ENCODE measurements around the gene TUG1. TPM values are rescaled to one million over a fixed set of nuclear protein-coding genes. Genes with fewer than 3 reads are reported as not detected.

TUG1 gene
- 47.4 and 73.0 TPM in 2 replicates for total RNA-seq (2014; rRNA removed; shearing (Covaris generic))

DNA sequence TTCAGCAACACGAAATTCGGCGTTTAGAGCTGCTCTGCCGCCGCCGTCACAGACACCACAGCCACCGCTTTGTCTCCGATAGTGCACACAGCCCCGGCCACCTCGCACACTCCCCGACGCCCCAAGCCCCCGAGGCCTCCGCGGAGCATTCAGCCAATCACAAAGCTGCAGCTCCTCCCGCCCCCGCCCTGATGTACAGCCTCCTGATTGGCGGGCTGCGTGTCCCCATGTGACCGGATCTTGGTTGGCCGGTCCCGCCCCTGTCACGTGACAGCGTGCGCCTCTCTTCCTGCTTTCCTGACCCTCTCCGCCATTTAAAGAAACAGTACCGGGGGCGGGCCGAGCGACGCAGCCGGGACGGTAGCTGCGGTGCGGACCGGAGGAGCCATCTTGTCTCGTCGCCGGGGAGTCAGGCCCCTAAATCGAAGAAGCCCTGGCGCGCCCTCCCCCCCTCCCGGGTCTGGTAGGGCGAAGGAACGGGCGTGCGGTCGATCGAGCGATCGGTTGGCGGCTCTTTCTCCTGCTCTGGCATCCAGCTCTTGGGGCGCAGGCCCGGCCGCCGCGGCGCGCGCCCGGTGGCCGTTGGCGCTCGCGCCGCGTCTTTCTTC is at the start of gene TUG1:
TUG1 (plus strand) TSS at position 342 of the 608 bp plus-strand sequence.
- H3K9me3 ChIP-seq (replicated peaks) = no peaks in the 10 kb centered on the region

DNA sequence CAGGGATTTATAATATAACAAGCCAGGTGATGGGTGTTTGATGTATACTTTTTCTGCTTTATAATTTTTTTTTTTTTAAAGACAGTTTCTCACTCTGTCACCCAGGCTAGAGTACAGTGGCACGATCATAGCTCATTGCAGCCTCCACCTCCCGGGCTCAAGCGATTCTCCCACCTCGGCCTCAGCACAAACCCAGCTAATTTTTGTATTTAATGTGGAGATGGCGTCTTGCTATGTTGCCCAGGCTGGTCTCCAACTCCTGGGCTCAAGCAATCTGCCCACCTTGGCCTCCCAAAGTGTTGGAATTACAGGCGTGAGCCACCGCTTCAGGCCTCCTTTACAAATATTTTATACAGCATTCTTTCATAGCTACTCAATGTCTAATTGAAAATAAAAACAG is 49.1 kb upstream of the TUG1 start:
- no peak for DNase-seq (ENCODE audit: low read depth in 1 of 2, low spot score in 2 of 2)
- Histone ChIP-seq H3K9me3 (replicated peaks) (no peaks in the 10 kb centered on the region), H3K27ac (no peak overlapping the region), H3K36me3 (no peaks in the 10 kb centered on the region), H3K27me3 (replicated peaks) (peaks cover 10% of the 10 kb centered on the region; the same call in 1 of the 2 replicates), H3K4me3 (no peak overlapping the region), H3K4me1 (replicated peaks) (no peaks in the 10 kb centered on the region)

More for the DNA sequence above, at the start of gene TUG1:
- H3K4me1 ChIP-seq (replicated peaks) = peaks cover 35% of the 10 kb centered on the region
- DNase-seq (ENCODE audit: low read depth in 1 of 2, low spot score in 2 of 2) = peak; percentile 98
- H3K4me3 ChIP-seq = peak within 1 kb of the TSS; percentile 84
- H3K27ac ChIP-seq = peak within 1 kb of the TSS; percentile 93
- H3K27me3 ChIP-seq (replicated peaks) = no peaks in the 10 kb centered on the region
- H3K36me3 ChIP-seq = peaks cover 80% of the 10 kb centered on the region

DNA sequence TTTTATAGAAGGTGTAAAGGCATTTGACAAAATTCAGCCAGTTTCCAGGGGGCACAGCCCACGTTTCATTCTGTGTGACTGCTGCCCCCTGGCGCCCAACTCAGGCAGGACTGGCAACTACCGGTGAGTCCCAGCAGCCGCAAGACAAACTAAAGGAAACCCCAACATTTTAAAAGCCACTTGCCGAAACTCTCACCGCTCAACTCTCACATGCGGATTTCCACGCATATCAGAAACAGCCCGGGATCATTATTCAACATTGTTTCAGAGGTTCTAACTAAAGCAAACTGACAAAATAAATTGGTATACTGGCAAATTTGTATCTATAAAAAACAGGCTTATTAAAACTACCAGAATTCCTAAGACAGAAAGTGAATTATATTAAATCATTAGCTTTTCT is 48.7 kb upstream of the TUG1 start:
- Histone ChIP-seq H3K27me3 (replicated peaks) (peaks cover 10% of the 10 kb centered on the region; the same call in 1 of the 2 replicates), H3K4me1 (replicated peaks) (no peaks in the 10 kb centered on the region), H3K27ac (no peak overlapping the region), H3K9me3 (replicated peaks) (no peaks in the 10 kb centered on the region), H3K36me3 (peaks cover 2% of the 10 kb centered on the region), H3K4me3 (no peak overlapping the region)
- peak; percentile 41 to 76 for DNase-seq (ENCODE audit: low read depth in 1 of 2, low spot score in 2 of 2)

DNA sequence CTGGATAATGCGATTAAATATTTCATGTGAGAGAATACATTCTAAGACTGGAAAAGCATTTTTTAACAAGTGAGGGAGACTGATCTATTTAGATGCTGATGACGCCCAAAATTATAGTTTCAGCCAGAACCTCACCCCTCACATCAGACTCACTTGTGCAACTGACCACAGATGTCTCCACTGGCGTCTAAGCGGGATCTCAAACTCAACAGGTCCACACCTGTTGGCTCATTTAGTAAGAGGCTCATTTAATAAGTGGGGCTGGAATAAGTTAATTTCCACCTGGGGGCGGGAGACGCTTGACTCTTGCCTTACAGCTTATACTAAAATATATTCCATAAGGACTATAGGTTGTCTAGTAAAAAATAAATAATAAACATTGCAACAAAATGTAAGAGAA is 48.0 kb upstream of the TUG1 start:
- H3K27me3 ChIP-seq (replicated peaks) = peaks cover 10% of the 10 kb centered on the region; the same call in 1 of the 2 replicates
- H3K27ac ChIP-seq = no peak overlapping the region
- DNase-seq (ENCODE audit: low read depth in 1 of 2, low spot score in 2 of 2) = no peak
- H3K4me3 ChIP-seq = no peak overlapping the region
- no peaks in the 10 kb centered on the region for H3K4me1 ChIP-seq (replicated peaks)
- H3K9me3 ChIP-seq (replicated peaks) = no peaks in the 10 kb centered on the region
- H3K36me3 ChIP-seq = peaks cover 9% of the 10 kb centered on the region

DNA sequence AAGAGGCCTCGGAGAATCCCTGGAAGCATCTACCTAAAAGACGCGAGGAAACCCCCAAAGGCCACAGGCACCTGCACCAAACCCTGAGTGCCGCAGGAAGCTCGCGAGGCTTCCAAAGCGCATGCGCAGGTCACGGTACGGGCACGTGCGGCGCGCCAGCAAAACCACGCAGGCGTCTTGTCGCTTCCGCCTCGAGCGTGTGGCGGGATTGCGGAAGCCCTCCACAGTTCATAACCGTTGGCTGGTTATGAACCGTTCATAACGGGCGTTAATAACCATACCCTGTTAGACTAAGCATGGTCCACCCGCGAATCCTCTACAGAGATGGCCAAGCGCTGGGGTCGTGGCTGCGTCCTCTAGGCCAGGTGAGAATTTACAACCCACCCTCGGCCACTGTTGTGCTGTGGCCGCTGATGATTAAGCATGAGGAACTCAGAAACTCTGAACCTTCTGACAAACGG is 46.9 kb upstream of the TUG1 start:
- H3K27ac ChIP-seq = no peak overlapping the region
- peaks cover 10% of the 10 kb centered on the region; the same call in 1 of the 2 replicates for H3K27me3 ChIP-seq (replicated peaks)
- no peak overlapping the region for H3K4me3 ChIP-seq
- no peaks in the 10 kb centered on the region for H3K9me3 ChIP-seq (replicated peaks)
- H3K36me3 ChIP-seq = peaks cover 17% of the 10 kb centered on the region
- no peaks in the 10 kb centered on the region for H3K4me1 ChIP-seq (replicated peaks)
- no peak for DNase-seq (ENCODE audit: low read depth in 1 of 2, low spot score in 2 of 2)

DNA sequence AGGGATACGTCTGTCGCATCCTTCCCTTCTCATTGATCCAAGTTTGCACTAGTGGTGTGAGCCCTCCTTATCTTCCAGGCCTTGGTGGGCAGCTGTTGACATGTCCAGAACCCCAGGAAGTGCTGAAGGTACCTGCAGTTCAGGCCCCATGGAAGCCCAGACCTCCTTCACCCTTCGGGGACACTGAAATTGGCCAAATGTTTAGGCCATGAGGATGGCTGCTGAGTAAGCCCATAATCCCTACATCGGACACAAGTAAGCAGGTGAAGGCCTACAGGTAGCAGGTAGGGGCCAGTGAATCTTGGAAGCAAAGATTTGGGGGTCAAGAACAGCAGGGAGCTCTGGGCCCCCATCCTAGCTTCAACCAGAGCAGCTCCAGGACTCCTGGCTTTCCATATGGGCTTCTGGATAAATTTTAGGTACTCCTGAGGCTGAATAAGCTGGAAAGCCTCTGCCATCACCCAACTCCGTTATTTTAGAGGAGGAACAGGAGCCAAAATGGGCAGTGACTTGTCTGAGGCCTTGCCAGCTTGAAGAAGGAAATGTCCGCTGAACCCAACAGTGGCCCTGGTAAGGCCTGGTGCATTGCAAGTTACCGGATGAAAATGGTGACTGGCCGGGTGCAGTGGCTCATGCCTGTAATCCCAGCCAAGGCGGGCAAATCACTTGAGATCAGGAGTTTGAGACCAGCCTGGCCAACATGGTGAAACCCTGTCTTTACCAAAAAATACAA is 45.7 kb upstream of the TUG1 start:
- DNase-seq (ENCODE audit: low read depth in 1 of 2, low spot score in 2 of 2) = peak in 1 of 2 experiments; percentile 22
- no peak overlapping the region for H3K4me3 ChIP-seq
- H3K36me3 ChIP-seq = peaks cover 28% of the 10 kb centered on the region
- H3K27me3 ChIP-seq (replicated peaks) = peaks cover 10% of the 10 kb centered on the region; the same call in 1 of the 2 replicates
- no peaks in the 10 kb centered on the region for H3K9me3 ChIP-seq (replicated peaks)
- H3K27ac ChIP-seq = no peak overlapping the region
- no peaks in the 10 kb centered on the region for H3K4me1 ChIP-seq (replicated peaks)

DNA sequence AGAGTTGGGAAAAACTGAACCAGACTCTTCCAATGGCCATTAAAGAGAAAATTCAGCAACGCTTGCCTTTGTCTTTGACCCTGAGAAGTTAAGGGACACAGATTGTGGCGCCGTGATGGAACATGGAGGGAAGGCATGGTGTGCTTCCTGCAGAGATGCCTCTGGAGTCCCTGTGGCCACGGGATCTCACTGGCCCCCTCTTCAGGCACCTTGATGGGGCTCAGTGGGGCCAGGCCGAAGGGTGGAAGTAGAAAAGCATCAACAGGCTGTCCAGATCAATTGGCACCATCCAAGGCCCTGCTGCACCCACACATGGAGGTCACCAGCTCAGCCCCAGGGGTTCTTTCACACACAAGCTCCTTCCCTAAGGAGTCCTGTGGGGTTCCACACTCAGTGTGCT is 43.4 kb upstream of the TUG1 start:
- Histone ChIP-seq H3K4me1 (replicated peaks) (no peaks in the 10 kb centered on the region), H3K9me3 (replicated peaks) (no peaks in the 10 kb centered on the region), H3K27me3 (replicated peaks) (peaks cover 8% of the 10 kb centered on the region; the same call in 1 of the 2 replicates), H3K27ac (no peak overlapping the region), H3K4me3 (no peak overlapping the region), H3K36me3 (peaks cover 48% of the 10 kb centered on the region)
- DNase-seq (ENCODE audit: low read depth in 1 of 2, low spot score in 2 of 2) = no peak

DNA sequence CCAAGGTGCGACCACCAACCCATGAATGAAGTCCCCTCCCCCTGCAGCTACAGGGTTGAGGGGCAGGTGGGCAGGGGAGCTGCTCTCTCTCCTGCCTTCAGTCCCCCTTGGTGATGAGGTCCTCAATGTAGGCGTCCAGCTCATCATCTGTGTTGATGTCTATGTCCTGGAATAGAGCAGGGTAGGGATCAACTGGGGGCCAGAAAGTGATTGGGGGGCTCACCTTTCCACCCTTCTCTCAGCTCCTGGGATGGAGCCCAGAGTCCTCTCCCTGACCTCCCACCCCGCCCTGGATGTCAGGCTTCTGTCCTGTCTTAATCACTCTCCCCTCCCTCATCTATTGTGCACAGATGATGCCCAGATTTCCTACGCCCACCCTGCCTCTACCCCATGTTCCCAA is 42.4 kb upstream of the TUG1 start:
- no peaks in the 10 kb centered on the region for H3K9me3 ChIP-seq (replicated peaks)
- no peak for DNase-seq (ENCODE audit: low read depth in 1 of 2, low spot score in 2 of 2)
- H3K27ac ChIP-seq = no peak overlapping the region
- H3K36me3 ChIP-seq = peaks cover 57% of the 10 kb centered on the region
- H3K4me1 ChIP-seq (replicated peaks) = no peaks in the 10 kb centered on the region
- H3K4me3 ChIP-seq = no peak overlapping the region
- H3K27me3 ChIP-seq (replicated peaks) = no peaks in the 10 kb centered on the region; the same call in 1 of the 2 replicates

DNA sequence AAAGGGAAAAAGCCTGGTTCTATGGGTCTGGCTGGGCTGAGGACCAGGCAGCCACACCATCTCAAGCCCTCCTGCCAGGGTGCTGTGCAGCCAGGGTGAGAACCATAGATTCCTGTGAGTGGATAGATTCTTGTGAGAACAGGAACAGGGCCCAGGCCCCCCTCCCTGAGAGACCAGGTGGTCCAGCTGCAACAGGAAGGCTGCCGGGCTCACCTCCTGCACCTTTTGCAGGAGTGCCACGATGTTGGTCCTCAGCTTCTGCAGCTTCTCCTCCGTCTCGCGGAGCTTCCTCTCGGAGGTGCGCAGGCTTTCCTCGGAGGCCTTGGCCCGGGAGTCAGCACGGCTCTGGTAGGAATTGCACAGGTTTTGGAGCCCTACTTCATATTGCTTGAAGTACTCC is 41.3 kb upstream of the TUG1 start:
- no peaks in the 10 kb centered on the region for H3K9me3 ChIP-seq (replicated peaks)
- no peaks in the 10 kb centered on the region for H3K4me1 ChIP-seq (replicated peaks)
- H3K4me3 ChIP-seq = no peak overlapping the region
- H3K27ac ChIP-seq = no peak overlapping the region
- H3K27me3 ChIP-seq (replicated peaks) = no peaks in the 10 kb centered on the region
- peaks cover 68% of the 10 kb centered on the region for H3K36me3 ChIP-seq
- no peak for DNase-seq (ENCODE audit: low read depth in 1 of 2, low spot score in 2 of 2)

DNA sequence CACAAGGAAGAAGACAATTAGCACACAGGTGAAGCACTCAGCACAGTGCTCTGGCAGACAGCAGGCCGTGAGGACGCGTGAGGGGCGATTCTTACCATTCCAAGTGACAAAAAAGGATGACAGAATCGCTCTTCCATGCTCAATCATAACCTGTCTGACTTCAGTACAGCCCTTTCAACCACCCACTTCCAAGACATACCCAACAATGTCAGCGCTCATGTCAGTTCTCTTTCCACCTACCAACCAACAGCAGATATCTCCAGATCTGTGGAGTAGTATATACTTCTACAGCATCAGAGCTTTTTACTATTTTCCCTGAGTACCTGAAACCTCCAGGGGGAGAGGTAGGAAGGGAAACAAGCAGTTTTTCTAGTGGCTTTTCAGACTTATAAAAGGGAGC is 40.7 kb upstream of the TUG1 start:
- DNase-seq (ENCODE audit: low read depth in 1 of 2, low spot score in 2 of 2) = no peak
- Histone ChIP-seq H3K4me1 (replicated peaks) (no peaks in the 10 kb centered on the region), H3K9me3 (replicated peaks) (no peaks in the 10 kb centered on the region), H3K36me3 (peaks cover 74% of the 10 kb centered on the region), H3K4me3 (no peak overlapping the region), H3K27me3 (replicated peaks) (no peaks in the 10 kb centered on the region), H3K27ac (no peak overlapping the region)

DNA sequence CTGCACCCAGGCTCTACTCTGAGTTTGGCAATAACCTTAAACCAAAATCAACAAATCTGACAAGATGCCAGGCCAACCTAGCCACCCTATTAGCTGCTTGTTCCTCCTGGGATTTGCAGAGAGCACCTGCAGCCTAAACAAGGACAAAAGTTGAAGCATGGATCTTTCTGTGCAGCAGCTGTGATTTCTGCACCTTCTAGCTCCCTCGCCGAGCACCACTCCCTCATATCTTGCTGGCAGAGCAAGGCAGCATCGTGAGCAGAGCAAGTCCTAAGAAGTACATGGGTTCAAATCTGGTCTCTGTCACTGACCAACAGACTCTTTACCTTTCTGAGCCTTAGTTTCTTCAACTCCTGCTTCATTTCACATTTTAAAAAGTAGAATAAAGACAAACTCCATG is 38.8 kb upstream of the TUG1 start:
- Histone ChIP-seq H3K27me3 (replicated peaks) (no peaks in the 10 kb centered on the region), H3K36me3 (peaks cover 92% of the 10 kb centered on the region), H3K9me3 (replicated peaks) (no peaks in the 10 kb centered on the region), H3K4me3 (no peak overlapping the region), H3K4me1 (replicated peaks) (no peaks in the 10 kb centered on the region), H3K27ac (no peak overlapping the region)
- DNase-seq (ENCODE audit: low read depth in 1 of 2, low spot score in 2 of 2) = no peak

DNA sequence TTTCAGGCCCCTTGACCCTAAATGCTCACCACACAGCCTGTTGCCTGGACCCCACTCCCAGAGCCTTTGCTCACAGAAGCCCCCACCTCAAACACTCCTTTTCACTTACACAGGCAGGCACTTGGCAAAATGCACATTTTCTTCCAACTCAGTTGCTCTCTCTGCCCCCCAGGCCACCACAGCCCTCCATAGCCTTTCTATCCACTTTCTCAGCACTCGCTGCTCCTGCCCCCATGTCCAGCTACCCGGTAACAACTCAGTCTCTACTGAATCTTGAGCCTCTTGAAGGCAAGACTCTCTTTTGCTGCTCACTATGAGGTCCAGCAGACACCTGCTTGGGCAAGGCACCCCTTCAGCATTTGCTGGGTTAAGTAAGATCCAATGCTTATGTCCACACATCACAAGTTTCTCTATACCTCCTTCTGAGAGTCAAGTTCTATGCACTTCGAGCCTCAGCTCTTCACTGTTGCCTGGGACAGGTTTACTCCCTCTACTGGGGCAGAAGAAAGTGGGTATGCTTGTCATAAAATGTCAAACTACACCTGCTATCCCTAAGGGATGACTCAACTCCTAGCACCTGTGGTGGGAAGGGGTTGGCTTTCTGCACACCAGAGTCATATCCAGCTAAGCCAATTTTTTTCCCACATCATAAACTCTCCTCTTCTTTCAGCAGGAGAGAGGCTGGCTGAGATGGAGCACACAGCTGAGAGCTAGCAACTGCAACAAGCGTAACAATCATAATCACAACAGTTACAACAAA is 37.3 kb upstream of the TUG1 start:
- Histone ChIP-seq H3K9me3 (replicated peaks) (no peaks in the 10 kb centered on the region), H3K4me3 (no peak overlapping the region), H3K36me3 (peaks cover 95% of the 10 kb centered on the region), H3K27ac (no peak overlapping the region), H3K27me3 (replicated peaks) (no peaks in the 10 kb centered on the region), H3K4me1 (replicated peaks) (no peaks in the 10 kb centered on the region)
- no peak for DNase-seq (ENCODE audit: low read depth in 1 of 2, low spot score in 2 of 2)

DNA sequence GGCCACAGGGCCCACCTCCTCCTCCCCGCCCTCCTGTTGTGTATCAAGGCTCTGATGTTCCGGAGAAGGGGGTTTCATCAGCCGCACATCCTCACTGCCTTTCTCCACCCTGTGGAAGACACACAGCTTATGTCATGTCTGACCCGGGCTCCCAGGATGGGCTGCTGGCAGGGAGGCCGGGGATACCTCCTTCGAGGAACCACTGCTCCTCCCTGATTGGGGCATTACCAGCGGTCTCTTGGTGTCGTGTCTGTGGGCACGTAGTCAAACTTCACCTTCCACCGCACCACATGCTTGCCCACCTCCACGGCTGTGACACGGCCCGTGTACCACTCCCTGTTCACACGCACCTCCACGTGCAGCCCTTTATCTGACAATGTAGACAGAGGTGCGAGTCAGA is 36.4 kb upstream of the TUG1 start:
- Histone ChIP-seq H3K9me3 (replicated peaks) (no peaks in the 10 kb centered on the region), H3K4me3 (no peak overlapping the region), H3K36me3 (peaks cover 95% of the 10 kb centered on the region), H3K27ac (no peak overlapping the region), H3K27me3 (replicated peaks) (no peaks in the 10 kb centered on the region), H3K4me1 (replicated peaks) (no peaks in the 10 kb centered on the region)
- no peak for DNase-seq (ENCODE audit: low read depth in 1 of 2, low spot score in 2 of 2)

DNA sequence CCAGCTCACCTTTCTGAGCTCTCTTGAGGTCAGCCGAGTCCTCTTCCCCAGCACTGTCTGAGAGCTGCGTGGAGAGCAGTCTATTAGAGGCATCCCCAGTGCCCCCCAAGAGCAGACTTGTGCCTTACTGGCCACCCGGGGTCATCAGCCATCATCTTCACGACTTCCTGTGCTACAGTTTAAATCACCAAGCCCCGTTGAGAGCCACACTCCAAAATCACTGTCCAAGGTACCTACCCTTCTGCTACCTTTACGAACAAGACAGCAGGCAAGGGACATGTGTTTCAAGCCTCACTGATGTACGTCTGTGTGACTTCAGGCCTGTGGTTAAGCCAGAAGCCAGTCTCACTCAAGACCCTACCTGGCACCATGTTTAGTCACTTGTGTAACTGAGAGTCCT is 35.6 kb upstream of the TUG1 start:
- H3K4me1 ChIP-seq (replicated peaks) = no peaks in the 10 kb centered on the region

More for the DNA sequence above, 35.6 kb upstream of the TUG1 start:
- Histone ChIP-seq H3K4me3 (no peak overlapping the region), H3K36me3 (peaks cover 94% of the 10 kb centered on the region), H3K9me3 (replicated peaks) (no peaks in the 10 kb centered on the region), H3K27me3 (replicated peaks) (no peaks in the 10 kb centered on the region), H3K27ac (no peak overlapping the region)
- no peak for DNase-seq (ENCODE audit: low read depth in 1 of 2, low spot score in 2 of 2)

All from SJSA1 (cell line).